WTC11 (cell line): ENCODE results near the gene CCNG2. TPM values are rescaled to one million over a fixed set of nuclear protein-coding genes. Genes with fewer than 3 reads are reported as not detected.

ENCODE experiments used
- ATAC-seq: fragments of 200-7000 bp; cut with Tn5 transposase; 2 replicates; pipeline ENCODE4 v1.10.0; 2021; ENCODE audit warnings: mild to moderate bottlenecking, moderate library complexity
- CTCF ChIA-PET: fragments of 300-600 bp; sonication (Branson Sonifier 250); formaldehyde crosslinking; loops from one replicate; lab custom pipeline; 2021; ENCODE audit warnings: antibody characterized with exemption; lab: Charles Lee
- POLR2A ChIA-PET: fragments of 350-600 bp; sonication (Branson Sonifier 250); formaldehyde crosslinking; loops from one replicate; lab custom pipeline; 2021; ENCODE audit warnings: antibody characterized with exemption; lab: Charles Lee
- DNase-seq: peaks from one replicate; pipeline ENCODE4 v3.0.0; 2021; ENCODE audit warnings: low spot score
- H3K27ac Mint-ChIP-seq: 2 replicates; pipeline ENCODE4 v1.8.0; 2021; ENCODE audit warnings: mixed read lengths
- H3K27me3 Mint-ChIP-seq: 2 replicates; pipeline ENCODE4 v1.8.0; 2021; ENCODE audit warnings: low read depth, mild to moderate bottlenecking, moderate library complexity, mixed read lengths
- H3K36me3 Mint-ChIP-seq: 2 replicates; pipeline ENCODE4 v1.8.0; 2021; ENCODE audit warnings: mixed read lengths
- H3K4me1 Mint-ChIP-seq: 2 replicates; pipeline ENCODE4 v1.8.0; 2022; ENCODE audit warnings: mixed read lengths
- H3K4me3 Mint-ChIP-seq: 2 replicates; pipeline ENCODE4 v1.8.0; 2021; ENCODE audit warnings: mild to moderate bottlenecking, moderate library complexity, mixed read lengths
- H3K9me3 Mint-ChIP-seq: 2 replicates; pipeline ENCODE4 v1.8.0; 2021; ENCODE audit warnings: mixed read lengths
- ATF1 ChIP-seq: sonication (generic); formaldehyde crosslinking; IDR thresholded peaks from 2 replicates; pipeline ENCODE4 v1.8.1; 2023; ENCODE audit warnings: mild to moderate bottlenecking, moderate library complexity, missing genetic modification reagents
- CREB1 ChIP-seq: sonication (generic); formaldehyde crosslinking; IDR thresholded peaks from 2 replicates; pipeline ENCODE4 v1.8.0; 2023; ENCODE audit warnings: mild to moderate bottlenecking, missing genetic modification reagents
- CREM ChIP-seq: sonication (generic); formaldehyde crosslinking; IDR thresholded peaks from 2 replicates; pipeline ENCODE4 v1.8.1; 2022; ENCODE audit warnings: mild to moderate bottlenecking, missing genetic modification reagents, moderate library complexity
- HMGA2 ChIP-seq: fragments of 250-450 bp; sonication (Bioruptor Pico); IDR thresholded peaks from 2 replicates; pipeline ENCODE4 v1.4.0; 2021; ENCODE audit warnings: mild to moderate bottlenecking, moderate library complexity
- NFATC4 ChIP-seq: fragments of 250-450 bp; sonication (Bioruptor Pico); IDR thresholded peaks from 2 replicates; pipeline ENCODE4 v1.9.0; 2021; ENCODE audit warnings: mild to moderate bottlenecking
- NR2C2 ChIP-seq: sonication (generic); formaldehyde crosslinking; IDR thresholded peaks from 2 replicates; pipeline ENCODE4 v1.8.0; 2022; ENCODE audit warnings: mild to moderate bottlenecking, missing genetic modification reagents
- OVOL2 ChIP-seq: fragments of 250-450 bp; sonication (Bioruptor Pico); IDR thresholded peaks from 2 replicates; pipeline ENCODE4 v1.9.0; 2021; ENCODE audit warnings: mild to moderate bottlenecking, borderline replicate concordance
- RELA ChIP-seq: sonication (generic); formaldehyde crosslinking; IDR thresholded peaks from 2 replicates; pipeline ENCODE4 v1.8.1; 2022; ENCODE audit warnings: missing genetic modification reagents, mild to moderate bottlenecking, borderline replicate concordance
- SMAD4 ChIP-seq: sonication (generic); formaldehyde crosslinking; IDR thresholded peaks from 2 replicates; pipeline ENCODE4 v1.8.0; 2022; ENCODE audit warnings: mild to moderate bottlenecking, missing genetic modification reagents
- SOX15 ChIP-seq: fragments of 250-450 bp; sonication (Bioruptor Pico); IDR thresholded peaks from 2 replicates; pipeline ENCODE4 v1.9.0; 2021; ENCODE audit warnings: mild to moderate bottlenecking
- TEAD1 ChIP-seq: sonication (generic); formaldehyde crosslinking; IDR thresholded peaks from 2 replicates; pipeline ENCODE4 v1.8.0; 2022; ENCODE audit warnings: mild to moderate bottlenecking, missing genetic modification reagents
- TEAD4 ChIP-seq: sonication (generic); formaldehyde crosslinking; IDR thresholded peaks from 2 replicates; pipeline ENCODE4 v1.8.0; 2022; ENCODE audit warnings: mild to moderate bottlenecking, missing genetic modification reagents
- ZNF138 ChIP-seq: sonication (generic); formaldehyde crosslinking; conservative IDR thresholded peaks from 2 replicates; pipeline ENCODE4 v1.8.1; 2022; ENCODE audit warnings: mild to moderate bottlenecking, moderate library complexity, missing genetic modification reagents
- ZNF219 ChIP-seq: sonication (generic); formaldehyde crosslinking; IDR thresholded peaks from 2 replicates; pipeline ENCODE4 v1.8.0; 2023; ENCODE audit warnings: missing genetic modification reagents, mild to moderate bottlenecking, borderline replicate concordance
- ZNF416 ChIP-seq: fragments of 250-450 bp; sonication (Bioruptor Pico); IDR thresholded peaks from 2 replicates; pipeline ENCODE4 v1.9.0; 2021; ENCODE audit warnings: mild to moderate bottlenecking, inconsistent platforms
- ZNF425 ChIP-seq: fragments of 250-450 bp; sonication (Bioruptor Pico); conservative IDR thresholded peaks from 2 replicates; pipeline ENCODE4 v1.9.0; 2021; ENCODE audit warnings: mild to moderate bottlenecking
- total RNA-seq: library from RNA; stranded (reverse); gene quantifications from 3 replicates; pipeline ENCODE4 v1.2.3, GENCODE V29; 2021
- TF ChIP-seq, protein P1 (sequence below): fragments of 250-450 bp; sonication (Bioruptor Pico); IDR thresholded peaks from 2 replicates; pipeline ENCODE4 v1.9.0; 2021; ENCODE audit warnings: mild to moderate bottlenecking
- TF ChIP-seq, protein P2 (sequence below): sonication (generic); formaldehyde crosslinking; IDR thresholded peaks from 2 replicates; pipeline ENCODE4 v1.8.0; 2023; ENCODE audit warnings: missing genetic modification reagents, mild to moderate bottlenecking, borderline replicate concordance
- TF ChIP-seq, protein P3 (sequence below): fragments of 250-450 bp; sonication (Bioruptor Pico); IDR thresholded peaks from 2 replicates; pipeline ENCODE4 v1.8.0; 2021; ENCODE audit warnings: mild to moderate bottlenecking
- TF ChIP-seq, protein P4 (sequence below): fragments of 200-600 bp; IDR thresholded peaks from 2 replicates; pipeline ENCODE4 v1.8.0; 2022; ENCODE audit warnings: antibody characterized with exemption

CCNG2 gene
- total RNA-seq, 1 experiment from 2014 or later = 18.9 TPM

GRCh38 chr4:77148078-77148477 lies 8.9 kb upstream of the CCNG2 start:
- DNase-seq (no peak), ATAC-seq (no peak)
- no peak overlapping the region for H3K4me3 Mint-ChIP-seq
- H3K4me1 Mint-ChIP-seq = peaks cover 24% of the 10 kb centered on the region
- ChIA-PET CTCF (interaction anchor here (1.0 kb wide), 1 partner anchor 27 kb away, joined by 3 read pairs; no protein-coding TSS in a partner anchor), POLR2A (no interaction called here)
- peaks cover 8% of the 10 kb centered on the region for H3K9me3 Mint-ChIP-seq
- H3K36me3 Mint-ChIP-seq = no peaks in the 10 kb centered on the region
- H3K27me3 Mint-ChIP-seq = no peaks in the 10 kb centered on the region; the same call in 1 of the 2 replicates
- H3K27ac Mint-ChIP-seq = no peak overlapping the region
- TF ChIP-seq RELA (no peak), NFATC4 (CRISPR knock-in tag) (no peak)
- TF ChIP-seq, protein P1, sequence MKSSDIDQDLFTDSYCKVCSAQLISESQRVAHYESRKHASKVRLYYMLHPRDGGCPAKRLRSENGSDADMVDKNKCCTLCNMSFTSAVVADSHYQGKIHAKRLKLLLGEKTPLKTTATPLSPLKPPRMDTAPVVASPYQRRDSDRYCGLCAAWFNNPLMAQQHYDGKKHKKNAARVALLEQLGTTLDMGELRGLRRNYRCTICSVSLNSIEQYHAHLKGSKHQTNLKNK (CRISPR knock-in tag) = no peak

GRCh38 chr4:77149789-77150188 lies 7.2 kb upstream of the CCNG2 start:
- peaks cover 40% of the 10 kb centered on the region for H3K4me1 Mint-ChIP-seq
- TF ChIP-seq ZNF219 (CRISPR knock-in tag) (no peak), SMAD4 (CRISPR knock-in tag) (no peak), ZNF138 (CRISPR knock-in tag) (no peak), ZNF425 (CRISPR knock-in tag) (no peak), SOX15 (CRISPR knock-in tag) (no peak), NR2C2 (CRISPR knock-in tag) (no peak), ZNF416 (no peak), CREM (CRISPR knock-in tag) (no peak), TEAD4 (no peak), ATF1 (no peak), RELA (no peak)
- TF ChIP-seq, protein P2, sequence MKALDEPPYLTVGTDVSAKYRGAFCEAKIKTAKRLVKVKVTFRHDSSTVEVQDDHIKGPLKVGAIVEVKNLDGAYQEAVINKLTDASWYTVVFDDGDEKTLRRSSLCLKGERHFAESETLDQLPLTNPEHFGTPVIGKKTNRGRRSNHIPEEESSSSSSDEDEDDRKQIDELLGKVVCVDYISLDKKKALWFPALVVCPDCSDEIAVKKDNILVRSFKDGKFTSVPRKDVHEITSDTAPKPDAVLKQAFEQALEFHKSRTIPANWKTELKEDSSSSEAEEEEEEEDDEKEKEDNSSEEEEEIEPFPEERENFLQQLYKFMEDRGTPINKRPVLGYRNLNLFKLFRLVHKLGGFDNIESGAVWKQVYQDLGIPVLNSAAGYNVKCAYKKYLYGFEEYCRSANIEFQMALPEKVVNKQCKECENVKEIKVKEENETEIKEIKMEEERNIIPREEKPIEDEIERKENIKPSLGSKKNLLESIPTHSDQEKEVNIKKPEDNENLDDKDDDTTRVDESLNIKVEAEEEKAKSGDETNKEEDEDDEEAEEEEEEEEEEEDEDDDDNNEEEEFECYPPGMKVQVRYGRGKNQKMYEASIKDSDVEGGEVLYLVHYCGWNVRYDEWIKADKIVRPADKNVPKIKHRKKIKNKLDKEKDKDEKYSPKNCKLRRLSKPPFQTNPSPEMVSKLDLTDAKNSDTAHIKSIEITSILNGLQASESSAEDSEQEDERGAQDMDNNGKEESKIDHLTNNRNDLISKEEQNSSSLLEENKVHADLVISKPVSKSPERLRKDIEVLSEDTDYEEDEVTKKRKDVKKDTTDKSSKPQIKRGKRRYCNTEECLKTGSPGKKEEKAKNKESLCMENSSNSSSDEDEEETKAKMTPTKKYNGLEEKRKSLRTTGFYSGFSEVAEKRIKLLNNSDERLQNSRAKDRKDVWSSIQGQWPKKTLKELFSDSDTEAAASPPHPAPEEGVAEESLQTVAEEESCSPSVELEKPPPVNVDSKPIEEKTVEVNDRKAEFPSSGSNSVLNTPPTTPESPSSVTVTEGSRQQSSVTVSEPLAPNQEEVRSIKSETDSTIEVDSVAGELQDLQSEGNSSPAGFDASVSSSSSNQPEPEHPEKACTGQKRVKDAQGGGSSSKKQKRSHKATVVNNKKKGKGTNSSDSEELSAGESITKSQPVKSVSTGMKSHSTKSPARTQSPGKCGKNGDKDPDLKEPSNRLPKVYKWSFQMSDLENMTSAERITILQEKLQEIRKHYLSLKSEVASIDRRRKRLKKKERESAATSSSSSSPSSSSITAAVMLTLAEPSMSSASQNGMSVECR (CRISPR knock-in tag) = no peak
- TF ChIP-seq, protein P3, sequence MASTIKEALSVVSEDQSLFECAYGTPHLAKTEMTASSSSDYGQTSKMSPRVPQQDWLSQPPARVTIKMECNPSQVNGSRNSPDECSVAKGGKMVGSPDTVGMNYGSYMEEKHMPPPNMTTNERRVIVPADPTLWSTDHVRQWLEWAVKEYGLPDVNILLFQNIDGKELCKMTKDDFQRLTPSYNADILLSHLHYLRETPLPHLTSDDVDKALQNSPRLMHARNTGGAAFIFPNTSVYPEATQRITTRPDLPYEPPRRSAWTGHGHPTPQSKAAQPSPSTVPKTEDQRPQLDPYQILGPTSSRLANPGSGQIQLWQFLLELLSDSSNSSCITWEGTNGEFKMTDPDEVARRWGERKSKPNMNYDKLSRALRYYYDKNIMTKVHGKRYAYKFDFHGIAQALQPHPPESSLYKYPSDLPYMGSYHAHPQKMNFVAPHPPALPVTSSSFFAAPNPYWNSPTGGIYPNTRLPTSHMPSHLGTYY (CRISPR knock-in tag) = no peak
- TF ChIP-seq, all 79 proteins: peak for 0
- Mint-ChIP-seq H3K9me3 (peaks cover 8% of the 10 kb centered on the region), H3K4me3 (no peak overlapping the region), H3K36me3 (no peaks in the 10 kb centered on the region), H3K27me3 (no peaks in the 10 kb centered on the region; the same call in 1 of the 2 replicates), H3K27ac (no peak overlapping the region)
- ChIA-PET CTCF (no interaction called here), POLR2A (no interaction called here)
- no peak for DNase-seq
- no peak for ATAC-seq

DNA sequence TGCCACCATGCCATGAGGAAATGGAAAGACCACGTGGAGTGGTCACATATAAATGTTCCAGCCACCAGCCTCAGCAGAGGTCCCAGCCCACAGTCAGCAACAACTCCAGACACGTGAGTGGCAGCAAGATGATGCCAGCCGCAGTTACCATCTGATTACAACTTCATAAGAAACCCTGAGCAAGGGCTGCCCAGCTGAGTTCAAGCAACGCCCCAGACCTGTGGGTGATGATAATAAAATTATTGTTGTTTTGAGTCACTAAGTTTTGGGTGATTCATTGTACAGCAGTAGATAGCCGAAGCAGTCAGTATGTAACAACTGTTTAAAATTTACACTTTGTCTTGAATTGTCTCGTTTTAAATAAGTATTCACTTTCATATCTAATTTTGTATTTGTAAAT lies 5.8 kb upstream of the CCNG2 start:
- Mint-ChIP-seq H3K27me3 (no peaks in the 10 kb centered on the region; the same call in 1 of the 2 replicates), H3K4me3 (no peak overlapping the region), H3K4me1 (peaks cover 49% of the 10 kb centered on the region), H3K9me3 (peaks cover 8% of the 10 kb centered on the region), H3K36me3 (no peaks in the 10 kb centered on the region), H3K27ac (no peak overlapping the region)
- CTCF ChIA-PET = interaction anchor here (1.5 kb wide), 1 partner anchor 16 kb away, joined by 4 read pairs; no protein-coding TSS in a partner anchor
- POLR2A ChIA-PET = no interaction called here
- ATAC-seq (no peak), DNase-seq (no peak)
- TF ChIP-seq OVOL2 (no peak), CREB1 (CRISPR knock-in tag) (no peak), TEAD1 (no peak), HMGA2 (CRISPR knock-in tag) (no peak), ZNF138 (CRISPR knock-in tag) (no peak), NR2C2 (CRISPR knock-in tag) (no peak)
- TF ChIP-seq, protein P4, sequence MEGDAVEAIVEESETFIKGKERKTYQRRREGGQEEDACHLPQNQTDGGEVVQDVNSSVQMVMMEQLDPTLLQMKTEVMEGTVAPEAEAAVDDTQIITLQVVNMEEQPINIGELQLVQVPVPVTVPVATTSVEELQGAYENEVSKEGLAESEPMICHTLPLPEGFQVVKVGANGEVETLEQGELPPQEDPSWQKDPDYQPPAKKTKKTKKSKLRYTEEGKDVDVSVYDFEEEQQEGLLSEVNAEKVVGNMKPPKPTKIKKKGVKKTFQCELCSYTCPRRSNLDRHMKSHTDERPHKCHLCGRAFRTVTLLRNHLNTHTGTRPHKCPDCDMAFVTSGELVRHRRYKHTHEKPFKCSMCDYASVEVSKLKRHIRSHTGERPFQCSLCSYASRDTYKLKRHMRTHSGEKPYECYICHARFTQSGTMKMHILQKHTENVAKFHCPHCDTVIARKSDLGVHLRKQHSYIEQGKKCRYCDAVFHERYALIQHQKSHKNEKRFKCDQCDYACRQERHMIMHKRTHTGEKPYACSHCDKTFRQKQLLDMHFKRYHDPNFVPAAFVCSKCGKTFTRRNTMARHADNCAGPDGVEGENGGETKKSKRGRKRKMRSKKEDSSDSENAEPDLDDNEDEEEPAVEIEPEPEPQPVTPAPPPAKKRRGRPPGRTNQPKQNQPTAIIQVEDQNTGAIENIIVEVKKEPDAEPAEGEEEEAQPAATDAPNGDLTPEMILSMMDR = no peak
